ENCODE results near the gene REG3G.

Gene REG3G

DNA sequence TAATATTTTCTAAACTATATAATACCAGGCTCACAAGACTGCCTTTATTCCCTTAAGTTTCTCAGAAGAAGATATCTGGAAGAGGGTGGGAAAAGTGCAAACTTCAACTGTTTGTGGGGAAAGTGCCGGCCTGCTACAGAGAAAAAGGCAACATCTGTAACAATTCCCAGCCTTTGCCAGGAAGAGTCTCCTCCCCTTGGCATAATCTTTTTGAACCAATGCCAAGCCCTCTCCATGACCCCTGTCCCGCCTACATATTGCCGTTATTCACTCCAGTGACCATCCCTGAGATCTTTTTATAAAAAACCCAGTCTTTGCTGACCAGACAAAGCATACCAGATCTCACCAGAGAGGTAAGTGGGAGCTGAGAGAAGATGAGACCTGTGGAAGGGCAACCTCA lies at the start of gene REG3G:
TSS of gene REG3G (plus strand) at position 282 of the 400 bp plus-strand sequence. CDS start 392 bp downstream, outside the sequence.
- DNase-seq (ENCODE audit: low spot score) = no peak

GRCh38 chr2:78977661-78978145 lies 47.8 kb upstream of the REG3G start:
- DNase-seq (ENCODE audit: low spot score) = no peak

DNA sequence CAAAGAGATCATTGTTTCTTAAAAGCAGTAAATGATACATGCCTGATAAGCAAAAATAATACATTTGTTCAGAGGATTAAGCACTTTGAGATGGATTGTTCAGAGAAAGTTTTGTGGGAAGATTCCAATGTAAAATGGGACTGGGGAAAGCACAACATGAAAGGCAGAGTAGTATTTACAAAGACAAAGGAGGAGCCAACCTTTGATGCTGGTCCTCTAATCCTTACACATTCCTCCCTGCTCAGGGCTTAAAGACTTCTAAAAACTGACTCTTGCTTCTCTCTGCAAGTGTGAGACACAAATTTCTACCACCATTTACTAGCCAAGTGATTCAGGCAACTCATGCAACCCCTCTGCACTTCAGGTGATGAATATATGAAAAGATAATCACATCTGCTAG lies 47.2 kb upstream of the REG3G start:
- no peak for DNase-seq (ENCODE audit: low spot score)

GRCh38 chr2:78979380-78980151 lies 45.9 kb upstream of the REG3G start:
- no peak for DNase-seq (ENCODE audit: low spot score)

- no peak for DNase-seq (ENCODE audit: low spot score)
Observed at GRCh38 chr2:78980152-78980465, 45.4 kb upstream of the REG3G start.

GRCh38 chr2:78980871-78981270 lies 44.6 kb upstream of the REG3G start:
- DNase-seq (ENCODE audit: low spot score) = no peak

GRCh38 chr2:78982638-78983330 lies 42.7 kb upstream of the REG3G start:
- no peak for DNase-seq (ENCODE audit: low spot score)

- DNase-seq (ENCODE audit: low spot score) = no peak
Observed at GRCh38 chr2:78984386-78984785, 41.1 kb upstream of the REG3G start.

DNA sequence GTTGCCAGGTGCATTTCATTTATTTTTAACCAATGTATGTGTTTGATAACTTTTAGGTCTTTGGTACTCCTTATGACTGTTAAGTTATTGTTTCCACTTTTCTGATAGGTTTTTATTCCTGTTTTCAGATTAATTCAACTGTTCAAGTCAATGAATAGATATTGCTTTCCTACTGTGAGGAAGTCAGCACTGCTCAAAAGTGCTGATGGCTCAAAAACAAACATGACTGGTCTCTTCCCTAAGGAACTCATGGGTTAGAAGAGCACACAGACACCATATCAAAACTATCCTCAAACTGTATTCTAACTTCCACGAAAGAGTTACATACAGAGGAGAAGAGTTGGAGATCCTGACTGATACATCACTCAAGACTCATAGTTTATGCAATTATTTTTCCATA lies 39.9 kb upstream of the REG3G start:
- no peak for DNase-seq (ENCODE audit: low spot score)

DNA sequence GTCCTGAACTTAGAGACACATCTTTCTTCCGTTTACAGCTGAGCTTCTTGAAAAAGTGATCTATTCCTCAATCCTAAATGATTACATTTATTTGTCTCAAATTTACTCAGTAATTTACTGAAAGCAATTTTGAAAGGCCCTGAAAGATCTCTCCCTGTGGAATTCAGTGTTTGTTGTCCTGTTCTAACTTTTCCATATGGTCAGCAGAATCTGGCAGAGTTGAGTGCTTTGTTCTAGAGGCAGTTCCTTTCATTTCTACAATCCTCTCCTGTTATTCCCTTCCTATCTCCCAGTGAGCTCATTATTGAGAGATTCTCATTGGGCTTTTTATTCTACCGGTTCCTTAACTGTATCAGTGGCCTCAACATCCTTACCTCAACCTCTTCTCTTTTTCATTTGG lies 36.5 kb upstream of the REG3G start:
- DNase-seq (ENCODE audit: low spot score) = no peak

DNA sequence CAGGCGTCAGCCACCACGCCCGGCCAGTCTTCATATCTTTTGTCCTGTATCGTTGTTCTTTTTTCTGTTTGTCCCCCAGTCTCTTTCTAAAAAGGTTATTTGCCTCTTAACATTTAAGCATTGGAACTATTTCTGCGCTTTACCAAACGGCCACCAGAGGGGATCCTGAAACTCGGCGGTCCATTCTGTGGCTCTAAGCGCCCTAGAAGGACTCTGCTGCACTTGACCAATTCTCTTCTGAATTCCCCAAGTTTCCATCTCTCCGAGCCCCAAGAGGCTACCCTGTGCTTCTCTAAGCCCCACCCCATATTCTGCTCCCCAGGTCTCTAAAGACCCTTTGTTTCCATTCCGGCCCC lies 33.1 kb upstream of the REG3G start:
- DNase-seq (ENCODE audit: low spot score) = no peak

DNA sequence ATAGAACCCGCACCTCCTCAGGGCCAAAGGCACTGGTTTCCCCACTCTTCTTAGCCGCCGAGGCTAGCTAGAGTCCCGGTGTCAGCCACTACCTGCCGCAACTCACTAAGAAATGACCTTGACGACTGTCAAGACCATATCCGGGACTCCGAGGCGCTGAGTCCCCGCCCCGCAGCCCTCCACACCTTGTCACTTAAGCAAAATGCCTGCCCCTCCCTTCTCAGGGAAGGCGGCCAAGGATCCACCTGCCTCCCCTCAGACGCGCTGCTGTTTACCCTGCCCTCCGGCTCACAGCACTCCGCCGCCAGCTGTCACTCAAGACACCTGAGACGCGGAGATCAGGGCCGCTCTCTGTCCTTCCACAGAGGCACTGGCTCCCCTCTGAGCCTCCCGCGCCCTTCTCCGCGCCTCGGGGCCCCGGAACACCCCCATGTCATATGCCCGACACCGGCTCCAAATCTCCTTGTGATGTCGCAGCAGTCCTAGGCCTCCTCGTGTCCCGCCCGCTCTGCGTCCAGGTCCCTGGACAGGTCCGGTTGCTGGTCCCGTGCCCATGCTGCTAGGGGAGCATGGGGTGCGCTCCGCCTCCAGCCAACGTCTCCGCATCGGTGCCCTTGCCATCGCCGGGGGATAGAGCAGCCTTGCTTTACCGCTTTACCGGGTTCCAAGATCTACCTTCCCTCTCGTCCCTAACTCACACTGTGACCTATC lies 32.5 kb upstream of the REG3G start:
- DNase-seq (ENCODE audit: low spot score) = no peak

- DNase-seq (ENCODE audit: low spot score) = no peak
Observed at GRCh38 chr2:78993518-78994148, 31.9 kb upstream of the REG3G start.

DNA sequence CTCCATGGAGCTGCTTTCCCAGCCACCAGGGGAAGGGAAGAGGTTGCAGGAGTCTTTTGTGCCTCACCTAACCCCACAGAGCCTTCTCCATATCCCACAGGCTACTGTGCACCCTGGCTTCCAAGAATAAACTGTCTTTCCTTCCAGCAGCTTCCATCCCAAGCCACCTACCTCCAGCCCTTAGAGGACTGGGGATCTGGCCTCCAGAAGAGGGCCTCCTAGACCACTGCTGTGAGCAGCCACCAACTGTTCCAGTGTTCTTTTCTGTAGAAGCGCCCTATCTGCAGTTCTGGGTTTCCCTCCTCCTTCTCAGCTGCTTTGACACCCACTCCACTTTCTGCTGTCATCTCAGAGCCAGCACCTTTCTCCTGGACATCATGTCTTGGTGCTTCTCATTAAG lies 30.7 kb upstream of the REG3G start:
- DNase-seq (ENCODE audit: low spot score) = no peak

- DNase-seq (ENCODE audit: low spot score) = no peak
Observed at GRCh38 chr2:78999406-78999805, 26.1 kb upstream of the REG3G start.

DNA sequence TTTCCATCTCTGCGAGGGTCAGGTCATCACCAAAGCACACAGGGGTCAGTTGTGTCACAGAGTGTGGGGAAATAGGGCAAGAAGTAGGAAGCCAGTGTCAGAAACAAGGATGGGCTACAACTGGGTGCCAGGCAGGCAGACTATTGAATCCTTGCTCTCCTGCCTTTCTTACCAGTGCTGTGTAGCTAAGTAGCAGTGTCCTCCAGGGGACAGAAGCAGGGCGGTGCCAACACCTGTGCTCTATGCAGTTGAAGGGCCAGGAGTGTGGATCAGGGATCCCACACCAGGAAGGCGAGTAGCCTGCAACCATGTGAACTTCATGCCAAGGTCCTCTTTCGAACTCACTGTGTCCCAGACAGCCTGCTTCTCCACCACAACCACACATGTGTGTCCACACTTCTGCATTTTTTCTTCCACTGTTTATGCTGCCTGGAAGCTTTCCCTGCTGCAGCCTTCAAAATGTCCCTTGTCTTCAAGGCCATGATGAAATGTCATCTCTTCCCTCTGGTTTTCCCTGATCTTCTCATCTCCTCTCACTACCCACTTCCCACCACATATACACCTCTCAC lies 25.4 kb upstream of the REG3G start:
- no peak for DNase-seq (ENCODE audit: low spot score)

GRCh38 chr2:79001285-79001684 lies 24.2 kb upstream of the REG3G start:
- DNase-seq (ENCODE audit: low spot score) = no peak

GRCh38 chr2:79004680-79005079 lies 20.8 kb upstream of the REG3G start:
- no peak for DNase-seq (ENCODE audit: low spot score)

DNA sequence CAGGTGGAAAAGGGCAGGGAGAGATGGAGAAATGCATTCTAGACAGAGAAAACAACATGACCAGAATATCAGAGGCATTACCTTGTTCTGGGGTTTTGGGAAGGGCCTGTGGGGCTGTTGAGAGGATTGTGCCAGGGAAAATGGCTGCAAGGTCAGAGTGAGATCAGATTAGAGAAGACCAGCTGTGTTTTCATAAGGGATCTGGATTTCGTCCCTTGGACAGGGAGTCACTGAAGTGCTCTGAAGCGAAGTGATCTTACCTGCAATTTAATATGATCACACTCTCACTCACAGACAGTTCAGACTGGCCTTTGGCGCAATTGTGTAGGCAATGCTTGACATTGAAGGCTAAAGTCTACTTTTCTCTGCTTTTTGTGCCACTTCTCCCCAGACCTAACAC lies 20.3 kb upstream of the REG3G start:
- DNase-seq (ENCODE audit: low spot score) = no peak

- DNase-seq (ENCODE audit: low spot score) = no peak
Observed at GRCh38 chr2:79009388-79009787, 16.1 kb upstream of the REG3G start.

DNA sequence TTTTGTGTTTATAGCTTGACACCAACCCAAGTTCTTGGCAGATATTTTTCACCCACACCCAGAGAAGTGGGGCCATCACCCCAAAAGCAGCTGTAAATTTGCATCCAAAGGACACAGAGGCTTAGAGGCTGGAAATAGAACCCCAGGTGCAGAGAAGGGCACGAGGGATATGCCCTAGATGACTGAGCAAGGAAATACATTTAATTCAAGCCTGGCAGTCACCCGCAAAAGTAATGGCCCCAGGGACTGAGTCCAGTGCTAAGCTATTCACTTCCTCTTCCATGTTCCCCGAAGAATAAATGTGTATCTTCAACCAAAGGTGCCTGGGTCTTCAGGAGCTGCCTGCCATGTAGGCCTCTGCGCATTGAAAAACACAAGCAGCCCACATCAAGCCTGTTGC lies 14.0 kb upstream of the REG3G start:
- no peak for DNase-seq (ENCODE audit: low spot score)

DNA sequence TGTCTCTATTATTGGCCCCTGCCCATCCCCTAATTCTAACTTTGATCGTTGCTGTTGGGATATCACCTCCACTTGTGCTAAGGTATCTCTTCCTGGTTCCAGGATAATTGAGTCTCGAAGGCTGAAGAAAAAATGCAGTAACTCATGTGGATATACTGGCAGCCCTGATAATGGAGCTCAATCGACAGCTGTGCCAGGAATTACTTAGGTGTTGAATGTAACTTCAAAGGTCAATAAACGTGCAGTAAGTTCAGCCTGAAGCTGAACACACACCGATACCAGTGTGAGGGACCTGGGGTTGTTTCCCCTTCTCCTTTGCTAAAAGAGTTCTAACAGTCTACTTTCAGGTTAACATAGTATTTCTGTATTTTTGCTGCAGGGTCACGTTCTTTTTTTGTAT lies 11.9 kb upstream of the REG3G start:
- no peak for DNase-seq (ENCODE audit: low spot score)

Measured in germinal center (tissue), 1 donor.